CD4-positive, alpha-beta T cell treated with Interleukin-15 for 1 hour (primary cell): ENCODE results near the gene DDX19B.

Source experiments
- DNase-seq: peaks from one replicate; pipeline ENCODE4 v3.0.0-alpha.2; 2020

The DDX19B gene

GRCh38 chr16:70364399-70364798, 65.4 kb downstream of the DDX19B start:
- DNase-seq = no peak

GRCh38 chr16:70370145-70370544, 71.2 kb downstream of the DDX19B start:
- DNase-seq = peak; percentile 37

- no peak for DNase-seq
These were observed 71.9 kb downstream of the DDX19B start for GRCh38 chr16:70370924-70371323.

- no peak for DNase-seq
These were observed 74.1 kb downstream of the DDX19B start for GRCh38 chr16:70372921-70373728.

- no peak for DNase-seq
These were observed 75.2 kb downstream of the DDX19B start for GRCh38 chr16:70374213-70374612.

- no peak for DNase-seq
These were observed 76.9 kb downstream of the DDX19B start for GRCh38 chr16:70375636-70376611.

- DNase-seq = no peak
These were observed 78.8 kb downstream of the DDX19B start for GRCh38 chr16:70377782-70378181.

GRCh38 chr16:70378869-70379493, 80.0 kb downstream of the DDX19B start:
- no peak for DNase-seq

GRCh38 chr16:70380248-70380918, 81.4 kb downstream of the DDX19B start:
- peak; percentile 48 for DNase-seq

GRCh38 chr16:70380919-70381603, 82.1 kb downstream of the DDX19B start:
- DNase-seq = peak; percentile 95

- DNase-seq = no peak
These were observed 82.8 kb downstream of the DDX19B start for GRCh38 chr16:70381604-70382342.

- no peak for DNase-seq
These were observed 84.5 kb downstream of the DDX19B start for GRCh38 chr16:70383421-70383960.
